GM21825 (cell line): Measurements from ENCODE around the gene L3MBTL2.
A peak's percentile ranks its signal among the peaks of the same experiment; 100 is the strongest.

Experiments used
- ATAC-seq: cut with Tn5 transposase; IDR thresholded peaks from one replicate; pipeline ENCODE4 v1.9.1; 2021; ENCODE audit warnings: mild to moderate bottlenecking, moderate library complexity; ENCODE audit not compliant: unreplicated experiment

The L3MBTL2 gene

DNA sequence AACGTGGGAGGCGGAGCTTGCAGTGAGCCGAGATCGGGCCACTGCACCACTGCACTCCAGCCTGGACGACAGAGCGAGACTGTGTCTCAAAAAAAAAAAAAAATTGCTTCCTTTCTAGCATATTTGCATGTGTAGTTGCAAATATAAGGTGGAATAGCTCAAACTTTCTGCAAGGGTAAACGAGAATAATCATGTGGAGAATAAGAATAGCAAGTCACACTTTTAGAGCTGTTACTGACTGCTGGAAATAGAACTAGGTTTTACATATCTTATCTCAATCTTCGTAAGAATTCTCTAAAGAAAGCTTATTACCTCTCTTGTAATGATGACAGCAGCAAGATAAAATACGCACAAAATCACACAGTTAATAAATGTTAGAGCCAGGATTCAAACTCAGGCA is 1.6 kb downstream of the L3MBTL2 start:
- ATAC-seq = no peak

DNA sequence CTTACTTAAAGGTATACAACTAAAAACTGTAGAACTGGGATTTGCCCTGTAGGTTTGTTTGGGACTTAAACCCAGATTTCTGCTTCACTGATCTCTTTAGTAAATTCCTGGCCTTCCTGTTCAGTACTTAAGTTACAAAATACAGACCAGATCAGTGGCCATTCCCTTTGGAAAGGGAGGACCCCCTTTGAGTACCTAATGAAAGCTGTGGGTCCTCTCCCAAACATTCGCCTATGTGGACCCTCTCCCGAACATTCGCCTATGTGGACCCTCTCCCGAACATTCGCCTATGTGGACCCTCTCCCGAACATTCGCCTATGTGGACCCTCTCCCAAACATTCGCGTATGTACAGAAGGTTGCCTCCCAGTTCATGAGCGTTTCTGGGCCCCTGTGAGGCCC is 10.3 kb downstream of the L3MBTL2 start:
- ATAC-seq = no peak

DNA sequence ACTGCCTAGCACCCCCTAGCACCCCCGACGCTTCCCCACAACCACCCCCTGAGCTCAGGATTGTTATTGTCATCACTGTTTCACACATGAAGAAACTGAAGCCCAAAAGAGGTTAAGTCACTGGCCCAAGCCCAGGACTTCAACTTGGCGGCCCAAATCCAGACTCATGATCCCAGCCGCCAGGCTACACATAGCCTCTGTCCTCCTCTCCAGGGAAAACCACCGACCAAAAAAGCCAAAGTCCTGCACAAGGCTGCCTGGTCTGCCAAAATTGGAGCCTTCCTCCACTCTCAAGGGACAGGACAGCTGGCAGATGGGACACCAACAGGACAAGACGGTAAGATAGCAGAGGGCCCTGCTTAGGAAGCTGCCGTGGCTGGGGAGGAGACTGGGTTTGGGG is 10.8 kb downstream of the L3MBTL2 start:
- ATAC-seq = no peak

DNA sequence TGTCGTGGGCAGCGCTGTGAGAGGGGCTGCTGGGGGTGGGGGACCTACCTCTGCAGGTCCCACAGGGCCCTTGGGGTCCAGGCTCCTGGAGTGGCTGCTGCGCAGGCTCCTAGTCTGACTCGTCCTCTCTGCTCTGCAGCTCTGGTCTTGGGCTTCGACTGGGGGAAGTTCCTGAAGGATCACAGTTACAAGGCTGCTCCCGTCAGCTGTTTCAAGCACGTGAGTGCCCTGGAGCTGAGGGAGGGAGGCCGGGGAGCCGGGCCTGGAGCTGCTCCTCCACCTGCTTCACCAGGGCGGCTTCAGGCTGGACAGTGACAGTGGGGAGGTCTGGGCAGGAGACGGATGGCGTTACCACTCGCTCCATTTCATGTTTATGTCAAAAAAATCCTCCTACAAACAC is 11.9 kb downstream of the L3MBTL2 start:
- no peak for ATAC-seq

DNA sequence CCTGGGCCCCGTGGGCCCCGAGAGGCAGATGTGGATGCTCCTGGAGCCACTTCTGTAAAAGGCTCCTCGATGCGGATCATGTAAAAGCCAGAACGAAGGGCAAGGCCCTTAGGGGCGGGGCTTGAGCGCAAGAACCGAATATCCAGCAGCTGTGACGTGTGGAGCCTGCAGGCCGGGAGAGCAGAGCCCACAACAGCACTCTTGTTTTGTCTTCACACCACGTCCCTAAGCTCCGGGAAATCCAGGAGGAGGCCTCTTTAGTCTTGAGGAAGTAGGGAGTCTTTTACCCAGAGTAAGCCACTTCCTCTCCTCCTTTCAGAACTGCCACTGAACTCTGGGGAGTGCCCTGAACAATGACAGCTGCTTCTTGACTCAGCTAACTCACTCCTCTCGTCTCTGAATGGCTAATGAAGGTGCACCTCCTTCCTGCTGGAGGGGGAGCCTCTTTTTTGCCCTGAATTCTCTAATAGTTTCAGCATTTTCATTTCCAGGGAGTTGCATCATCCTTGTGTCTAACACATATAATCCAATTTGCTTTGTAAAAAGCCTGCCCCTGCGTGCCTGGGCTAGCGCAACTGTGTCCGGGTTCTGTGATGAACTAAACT is 12.5 kb downstream of the L3MBTL2 start:
- ATAC-seq = peak; percentile 74

DNA sequence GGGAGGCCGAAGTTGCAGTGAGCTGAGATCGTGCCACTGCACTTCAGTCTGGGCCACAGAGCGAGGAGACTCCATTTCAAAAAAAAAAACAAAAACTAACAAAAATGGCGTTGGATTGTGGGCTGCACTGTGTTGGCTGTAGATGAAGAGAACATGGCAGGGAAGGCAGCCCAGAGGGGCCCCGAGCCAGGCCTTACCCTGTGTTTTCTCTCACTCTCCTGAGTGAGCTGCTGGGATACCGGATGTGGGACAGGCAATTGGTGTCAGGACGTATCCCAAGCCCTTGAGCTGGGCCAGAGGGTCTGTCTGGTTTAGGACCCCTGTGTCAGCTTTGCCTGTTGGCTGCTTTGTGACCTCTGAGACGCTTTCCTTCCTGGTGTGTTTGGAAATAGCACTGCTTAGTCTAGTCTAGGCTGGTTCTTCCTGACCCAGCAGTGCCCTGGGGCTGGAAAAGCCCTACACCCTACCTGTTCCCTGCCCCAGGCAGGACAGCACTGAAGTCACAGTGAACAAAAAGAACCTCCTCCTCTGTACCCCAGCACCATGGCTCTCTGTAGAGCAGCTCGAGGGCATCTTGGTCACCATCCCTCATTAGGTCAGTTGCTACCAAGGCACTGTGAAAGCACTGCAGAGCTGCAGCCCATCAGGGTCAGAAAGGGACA is 17.9 kb downstream of the L3MBTL2 start:
- ATAC-seq = no peak

DNA sequence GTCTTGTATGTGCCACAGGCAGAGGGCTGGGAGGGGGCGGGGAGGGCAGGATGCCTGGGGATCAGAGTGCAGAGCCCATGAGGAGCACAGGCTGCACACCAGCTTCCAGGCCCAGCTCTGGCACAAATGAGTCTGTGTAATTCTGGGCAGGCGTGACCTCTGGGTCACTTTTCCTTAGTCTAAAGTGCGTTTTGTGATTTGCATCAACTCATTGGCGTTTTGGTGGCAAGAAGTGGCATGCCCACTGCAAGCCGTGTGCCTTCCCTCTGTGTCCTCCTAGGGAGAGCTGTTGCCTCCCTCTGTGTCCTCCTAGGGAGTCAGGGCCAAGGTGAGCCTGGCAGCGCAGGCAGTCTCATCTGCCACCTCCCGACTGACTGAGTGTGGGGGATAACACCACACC is 18.4 kb downstream of the L3MBTL2 start:
- ATAC-seq = no peak

DNA sequence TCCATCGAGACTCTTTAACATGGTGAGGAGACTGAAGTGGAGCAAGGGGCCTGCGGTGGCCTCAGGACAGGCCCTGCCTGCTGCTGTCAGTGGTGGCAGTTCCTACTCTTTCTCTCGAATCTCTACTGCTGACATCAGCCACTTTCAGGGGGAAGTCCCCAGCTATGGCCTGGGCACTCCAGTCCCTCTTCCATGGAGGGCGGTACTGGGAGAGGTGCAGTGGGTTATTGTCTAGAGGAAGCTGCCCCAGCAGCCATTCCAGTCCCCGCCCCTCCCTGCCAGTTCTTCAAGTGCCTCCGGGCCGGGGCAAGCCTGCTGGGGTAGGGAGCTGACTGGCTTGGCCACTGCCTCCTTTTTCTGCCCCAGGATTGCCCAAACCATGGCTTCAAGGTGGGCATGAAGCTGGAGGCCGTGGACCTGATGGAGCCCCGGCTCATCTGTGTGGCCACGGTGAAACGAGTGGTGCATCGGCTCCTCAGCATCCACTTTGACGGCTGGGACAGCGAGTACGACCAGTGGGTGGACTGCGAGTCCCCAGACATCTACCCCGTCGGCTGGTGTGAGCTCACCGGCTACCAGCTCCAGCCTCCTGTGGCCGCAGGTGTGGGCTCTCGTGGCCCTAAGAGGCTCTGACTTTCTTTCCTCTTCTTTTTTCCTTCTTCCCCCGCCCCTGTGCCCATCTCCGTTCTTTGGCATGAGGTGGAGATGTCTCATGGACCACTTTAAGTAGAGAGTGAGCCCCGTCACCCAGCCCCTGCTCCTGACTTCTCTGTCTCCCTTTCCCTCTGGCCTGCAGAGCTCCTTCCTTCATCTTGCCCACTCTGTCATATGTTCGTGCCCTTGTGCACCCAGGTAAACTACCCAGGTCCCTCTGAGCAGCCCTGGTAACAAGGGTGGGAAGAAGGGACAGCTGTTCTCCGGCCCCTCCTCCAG is 21.9 kb downstream of the L3MBTL2 start:
- no peak for ATAC-seq

DNA sequence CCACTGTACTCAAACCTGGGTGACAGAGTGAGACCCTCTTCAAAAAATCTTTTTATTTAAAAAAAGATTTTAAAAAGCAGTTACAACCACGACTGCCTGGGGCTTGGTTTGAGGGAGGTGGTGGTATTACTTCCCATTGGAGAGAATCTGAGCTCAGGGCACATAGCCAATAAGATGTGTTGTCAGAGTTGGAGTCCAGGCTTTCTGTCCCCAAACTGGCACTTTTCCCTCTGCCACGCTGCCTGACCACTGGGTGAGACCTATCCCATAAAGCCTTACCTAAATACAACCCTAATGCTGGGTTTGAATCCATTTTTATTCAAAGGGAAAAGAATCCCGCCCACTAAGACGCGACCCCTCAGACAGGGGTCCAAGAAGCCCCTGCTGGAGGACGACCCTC is 24.1 kb downstream of the L3MBTL2 start:
- ATAC-seq = no peak

DNA sequence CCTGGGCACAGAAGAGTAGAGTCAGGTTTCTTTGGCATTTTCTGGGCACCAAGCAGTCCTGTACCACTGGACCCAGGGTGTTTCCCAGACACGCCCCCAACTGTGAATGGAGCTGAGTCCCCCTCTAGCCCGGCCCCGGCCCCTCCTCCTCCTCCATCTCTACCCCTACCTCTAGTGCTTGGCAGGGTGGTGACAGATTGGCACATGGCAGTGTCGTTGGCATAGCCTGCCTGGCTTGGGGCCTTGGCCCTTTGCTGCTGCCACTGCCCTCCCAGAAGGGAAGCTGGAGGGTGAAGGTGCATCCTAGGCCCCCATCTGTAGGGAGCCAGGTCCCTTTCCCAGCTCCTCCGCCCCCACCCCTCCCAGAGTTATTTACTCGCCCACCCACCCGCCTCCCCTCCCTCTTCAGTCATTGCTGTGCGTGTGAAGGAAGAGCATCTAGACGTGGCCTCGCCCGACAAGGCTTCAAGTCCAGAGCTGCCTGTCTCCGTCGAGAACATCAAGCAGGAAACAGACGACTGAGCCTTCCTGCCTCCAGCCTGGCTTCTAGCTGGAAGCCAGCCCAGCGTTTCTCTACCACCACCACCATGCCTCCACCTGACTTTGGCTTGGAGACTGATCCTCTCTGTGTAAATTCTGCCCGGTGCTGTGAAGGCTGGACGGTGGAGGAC is 24.8 kb downstream of the L3MBTL2 start:
- no peak for ATAC-seq

DNA sequence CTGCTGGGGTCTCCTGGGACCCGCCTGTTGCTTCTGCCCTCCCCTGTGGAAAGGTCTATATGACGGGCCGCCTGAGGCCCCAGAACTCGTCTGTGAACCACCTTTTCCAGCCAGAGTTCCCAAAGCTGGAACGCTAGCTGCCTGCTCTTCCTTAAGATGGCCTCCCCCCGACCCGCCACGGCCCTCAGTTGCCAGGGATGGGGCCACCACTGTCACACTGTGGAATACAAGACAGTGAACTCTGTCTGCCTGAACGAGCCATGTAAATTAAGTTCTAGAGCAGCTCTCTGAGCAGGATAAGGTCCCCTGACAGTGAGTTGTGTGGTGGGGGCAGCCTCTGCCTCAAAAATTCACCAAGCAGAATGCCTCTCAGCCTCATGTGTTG is 25.3 kb downstream of the L3MBTL2 start:
- ATAC-seq = no peak

DNA sequence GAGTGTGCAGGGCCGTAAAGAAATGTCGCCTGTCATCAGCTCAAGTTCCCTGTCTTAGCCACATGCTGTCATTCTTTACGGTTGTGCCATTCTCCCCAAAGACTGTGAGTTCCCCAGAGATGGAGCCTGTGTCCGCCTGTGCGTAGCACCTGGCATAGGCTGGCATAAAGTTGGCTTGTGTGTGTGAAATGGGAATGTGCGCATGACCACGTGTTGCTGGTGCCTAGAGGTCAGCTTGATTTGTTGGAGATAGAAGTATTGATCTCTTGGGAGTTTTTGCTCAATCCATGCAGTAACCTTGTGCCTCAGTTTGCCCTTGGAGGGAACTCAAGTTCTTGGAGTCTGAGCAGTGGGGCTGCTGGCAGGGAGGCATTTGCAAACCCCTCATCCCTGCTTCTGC is 26.3 kb downstream of the L3MBTL2 start:
- no peak for ATAC-seq

DNA sequence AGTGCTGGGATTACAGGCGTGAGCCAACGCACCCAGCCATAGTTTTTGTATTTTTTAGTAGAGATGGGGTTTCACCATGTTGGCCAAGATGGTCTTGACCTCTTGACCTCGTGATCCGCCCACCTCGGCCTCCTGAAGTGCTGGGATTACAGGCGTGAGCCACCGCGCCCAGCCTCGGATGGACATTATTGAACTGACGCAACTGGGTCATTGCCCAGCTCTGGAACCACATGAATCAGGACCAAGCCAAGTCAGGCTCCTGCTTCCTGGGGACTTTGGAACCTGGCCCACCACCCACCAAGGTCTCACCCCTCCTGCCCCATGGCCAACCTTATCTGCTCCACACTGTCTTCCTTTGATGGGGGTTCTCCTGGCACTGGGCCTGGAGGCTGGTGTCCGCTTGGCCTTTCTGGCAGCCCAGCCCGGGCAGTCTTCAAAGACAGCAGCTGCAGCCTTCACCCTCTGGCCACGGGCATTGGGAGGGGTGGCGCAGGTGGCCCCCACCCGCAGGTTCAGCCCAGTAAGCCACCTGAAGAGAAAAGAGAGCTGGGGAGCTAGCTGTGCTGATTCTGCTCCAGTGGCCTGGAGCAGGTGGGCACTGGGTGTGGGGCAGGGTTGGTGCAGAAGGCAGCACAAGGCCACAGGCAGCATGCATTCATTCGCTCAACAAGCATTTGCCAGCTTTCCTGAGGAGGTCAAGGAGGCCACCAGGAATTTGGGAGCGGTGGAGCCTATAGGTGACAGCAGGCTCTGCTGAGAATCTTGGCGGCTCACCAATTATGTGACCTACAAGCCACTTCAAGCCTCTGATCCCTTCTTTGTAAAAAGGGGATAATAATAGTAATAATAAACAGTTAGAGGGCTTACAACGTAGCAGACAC is 29.9 kb downstream of the L3MBTL2 start:
- no peak for ATAC-seq

DNA sequence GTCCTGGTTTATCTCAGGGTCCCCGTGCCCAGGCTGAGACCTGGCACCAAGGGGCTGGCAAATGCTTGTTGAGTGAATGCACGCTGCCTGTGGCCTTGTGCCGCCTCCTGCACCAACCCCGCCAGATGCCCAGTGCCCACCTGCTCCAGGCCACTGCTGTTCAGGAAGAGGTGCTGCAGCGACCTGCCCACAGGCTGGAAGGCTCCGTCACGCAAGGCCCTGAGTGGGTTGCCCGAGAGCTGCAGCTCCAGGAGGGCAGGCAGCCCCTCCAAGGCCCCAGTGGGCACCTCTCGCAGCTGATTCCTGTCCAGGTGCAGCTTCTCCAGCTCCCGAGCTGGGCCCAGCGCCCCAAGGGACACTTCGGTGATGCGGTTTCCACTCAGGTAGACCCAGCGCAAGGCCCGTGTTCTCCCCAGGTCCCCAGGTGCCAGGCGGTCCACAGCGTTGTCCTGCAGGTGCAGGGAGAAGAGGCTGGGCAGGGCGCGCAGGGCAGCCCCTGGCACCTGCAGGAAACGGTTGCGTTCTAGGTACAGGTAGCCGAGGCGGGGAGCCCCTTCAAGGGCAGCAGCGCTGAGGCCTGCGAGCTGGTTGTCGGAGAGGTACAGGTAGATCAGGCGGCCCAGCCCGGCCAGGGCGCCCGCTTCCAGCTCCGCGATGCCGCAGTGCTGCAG is 32.1 kb downstream of the L3MBTL2 start:
- ATAC-seq = peak; percentile 72

DNA sequence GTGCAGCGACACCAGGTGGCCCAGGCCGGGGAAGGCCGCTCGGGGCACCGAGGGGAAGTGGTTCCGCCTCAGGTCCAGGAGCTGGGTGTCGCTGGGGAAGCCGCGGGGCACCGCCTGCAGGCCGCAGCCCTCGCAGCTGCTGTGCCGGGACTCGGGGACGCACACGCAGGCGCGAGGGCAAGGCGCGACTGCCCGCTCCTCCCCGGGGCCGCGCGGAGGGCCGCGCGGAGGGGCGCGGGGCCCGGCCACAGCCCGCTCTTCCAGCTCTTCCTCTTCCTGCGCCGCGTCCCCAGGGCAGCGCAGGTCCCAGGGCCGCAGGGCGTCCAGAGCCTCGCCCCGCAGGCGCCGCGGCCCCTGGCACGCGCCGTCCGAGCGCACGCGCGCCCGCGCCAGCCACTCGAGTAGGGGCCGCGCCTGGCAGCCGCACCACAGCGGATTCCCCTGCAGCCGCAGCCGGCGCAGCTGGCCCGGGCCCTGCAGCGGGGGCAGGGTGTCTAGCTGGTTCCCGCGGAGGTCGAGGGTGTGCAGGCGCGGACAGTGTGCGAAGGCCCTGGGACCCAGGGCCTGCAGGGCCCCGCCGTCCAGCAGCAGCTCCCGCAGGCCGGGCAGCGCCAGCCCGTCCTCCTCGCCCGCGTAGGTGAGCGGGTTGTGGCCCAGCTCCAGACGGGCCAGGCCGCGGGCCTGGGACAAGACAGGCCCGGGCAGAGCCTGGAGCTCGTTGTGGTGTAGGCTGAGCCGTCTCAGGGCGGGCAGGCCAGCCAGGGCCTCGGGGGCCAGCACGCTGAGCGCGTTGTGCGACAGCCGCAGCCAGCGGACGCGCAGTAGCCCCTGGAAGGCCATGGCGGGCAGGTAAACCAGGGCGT is 32.8 kb downstream of the L3MBTL2 start:
- peak; percentile 14 for ATAC-seq

DNA sequence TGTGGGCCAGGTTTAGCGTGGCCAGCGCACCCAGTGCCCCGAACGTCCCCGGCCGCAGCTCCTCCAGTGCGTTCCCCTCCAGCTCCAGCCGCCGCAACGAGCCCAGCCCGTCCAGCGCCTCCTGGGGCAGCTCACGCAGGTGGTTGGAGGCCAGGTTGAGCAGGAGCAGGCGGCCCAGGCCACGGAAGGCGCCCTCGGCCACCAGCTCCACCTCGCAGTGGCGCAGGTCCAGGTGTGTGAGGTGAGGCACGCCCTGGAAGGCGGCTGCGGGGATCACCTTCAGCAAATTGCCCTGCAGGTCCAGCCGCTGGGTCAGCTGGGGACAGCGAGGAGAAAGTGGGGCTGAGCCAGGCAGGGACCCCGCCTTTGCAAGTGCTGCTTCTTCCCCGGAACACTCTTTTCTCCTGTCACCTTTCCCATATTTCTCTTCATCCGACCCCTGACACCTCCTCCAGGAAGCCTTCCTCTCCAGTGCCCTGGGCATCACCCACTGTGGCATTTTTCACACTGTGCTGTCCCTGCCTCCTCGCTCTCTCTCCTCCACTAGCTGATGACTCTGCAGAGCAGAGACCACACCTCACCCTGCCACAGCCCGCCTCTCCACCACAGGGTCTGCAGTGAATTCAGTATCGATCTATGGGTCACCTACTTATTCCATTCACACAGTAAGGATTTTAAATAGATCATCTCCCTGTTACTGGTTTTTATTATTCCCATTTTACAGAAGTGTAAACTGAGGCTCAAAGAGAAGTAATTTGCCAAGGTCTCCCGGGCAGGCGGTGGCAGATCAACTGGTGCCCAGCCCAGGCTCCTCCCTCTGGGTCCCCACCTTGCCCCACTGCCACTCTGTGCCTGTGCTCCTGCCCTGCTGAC is 33.7 kb downstream of the L3MBTL2 start:
- ATAC-seq = no peak

DNA sequence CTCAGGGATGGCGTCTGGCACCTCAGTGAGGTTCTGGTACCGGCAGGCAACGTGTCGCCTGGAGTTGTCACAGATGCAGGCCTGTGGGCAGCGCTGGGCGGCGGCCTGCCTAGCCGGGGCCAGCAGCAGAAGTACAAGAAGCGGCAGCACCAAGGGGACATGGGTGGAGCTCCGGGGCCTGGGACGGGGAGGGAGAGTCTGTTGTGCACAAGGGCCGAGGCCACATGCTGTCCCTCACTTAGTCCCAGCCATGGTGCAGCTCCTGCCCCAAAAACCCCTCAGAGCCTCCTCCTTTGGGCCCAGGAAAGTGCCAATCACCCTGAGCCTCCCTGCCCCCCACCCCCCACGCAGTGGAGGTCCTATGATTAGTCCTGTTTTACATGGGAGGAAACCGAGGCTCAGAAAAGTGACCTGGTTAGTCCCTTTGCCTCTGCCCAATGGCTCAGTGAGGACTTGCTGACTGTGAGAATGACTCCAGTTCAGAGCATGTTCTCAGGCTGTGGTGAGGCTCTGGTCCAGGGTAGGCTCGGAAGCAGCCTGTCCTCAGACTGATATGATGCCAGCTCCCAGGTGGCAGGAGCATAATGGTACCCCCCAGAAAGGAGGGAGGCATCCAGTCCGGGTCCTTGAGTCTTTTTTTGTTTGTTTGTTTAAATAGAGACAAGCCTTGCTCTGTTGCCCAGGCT is 34.5 kb downstream of the L3MBTL2 start:
- no peak for ATAC-seq
